GM19239 (cell line): ENCODE data around the gene TENM3.
"Not testable (repeated sequence)": the region's sequence is repeated elsewhere in the genome, so short reads cannot be mapped to it uniquely, and the experiment has no call there.

Experiments
- DNase-seq: peaks from one replicate; pipeline ENCODE4 v3.0.0; 2011; ENCODE audit warnings: low spot score; ENCODE audit not compliant: insufficient read length
- FAIRE-seq: peaks from 2 replicates; lab custom pipeline; 2011; peaks lifted over from hg19 to GRCh38; lab: Jason Lieb, UNC

The TENM3 gene

GRCh38 chr4:182380771-182381181 is 137.6 kb downstream of the TENM3 start:
- no peak for FAIRE-seq

GRCh38 chr4:182382941-182383340 is 139.7 kb downstream of the TENM3 start:
- DNase-seq: no peak
- no peak for FAIRE-seq

More at GRCh38 chr4:182380771-182381181, 137.6 kb downstream of the TENM3 start:
- DNase-seq: no peak

- FAIRE-seq: no peak
- DNase-seq: no peak
Observed at GRCh38 chr4:182384631-182385091, 141.5 kb downstream of the TENM3 start.

GRCh38 chr4:182385897-182386296 is 142.7 kb downstream of the TENM3 start:
- DNase-seq (peak; percentile 6), FAIRE-seq (no peak)

- FAIRE-seq, DNase-seq: not testable (repeated sequence)
Observed at GRCh38 chr4:182386576-182386975, 143.4 kb downstream of the TENM3 start.

- DNase-seq (no peak), FAIRE-seq (no peak)
Observed at GRCh38 chr4:182391111-182391684, 148.0 kb downstream of the TENM3 start.

GRCh38 chr4:182394181-182394580 is 151.0 kb downstream of the TENM3 start:
- DNase-seq (no peak), FAIRE-seq (no peak)

GRCh38 chr4:182400081-182400480 is 156.9 kb downstream of the TENM3 start:
- no peak for FAIRE-seq
- DNase-seq: no peak

GRCh38 chr4:182400790-182401189 is 157.6 kb downstream of the TENM3 start:
- DNase-seq: no peak
- no peak for FAIRE-seq

- DNase-seq (no peak), FAIRE-seq (no peak)
Observed at GRCh38 chr4:182404376-182404775, 161.2 kb downstream of the TENM3 start.

GRCh38 chr4:182405087-182405486 is 161.9 kb downstream of the TENM3 start:
- DNase-seq (no peak), FAIRE-seq (no peak)

- no peak for DNase-seq
- no peak for FAIRE-seq
Observed at GRCh38 chr4:182409271-182409670, 166.1 kb downstream of the TENM3 start.

GRCh38 chr4:182411391-182411790 is 168.2 kb downstream of the TENM3 start:
- DNase-seq (no peak), FAIRE-seq (no peak)

- no peak for DNase-seq
- FAIRE-seq: no peak
Observed at GRCh38 chr4:182413550-182413949, 170.3 kb downstream of the TENM3 start.

- DNase-seq (no peak), FAIRE-seq (no peak)
Observed at GRCh38 chr4:182415116-182415515, 171.9 kb downstream of the TENM3 start.

- no peak for FAIRE-seq
- no peak for DNase-seq
Observed at GRCh38 chr4:182416067-182416466, 172.9 kb downstream of the TENM3 start.

- FAIRE-seq (no peak), DNase-seq (no peak)
Observed at GRCh38 chr4:182418054-182418734, 175.0 kb downstream of the TENM3 start.

GRCh38 chr4:182420189-182420588 is 177.0 kb downstream of the TENM3 start:
- FAIRE-seq (no peak), DNase-seq (no peak)

GRCh38 chr4:182421753-182422152 is 178.6 kb downstream of the TENM3 start:
- FAIRE-seq (no peak), DNase-seq (no peak)

- DNase-seq: no peak
Observed at GRCh38 chr4:182425302-182425701, 182.1 kb downstream of the TENM3 start.

GRCh38 chr4:182426901-182427300 is 183.7 kb downstream of the TENM3 start:
- DNase-seq (no peak), FAIRE-seq (no peak)

More at GRCh38 chr4:182425302-182425701, 182.1 kb downstream of the TENM3 start:
- no peak for FAIRE-seq

- no peak for DNase-seq
Observed at GRCh38 chr4:182427554-182427953, 184.4 kb downstream of the TENM3 start.

More at GRCh38 chr4:182427554-182427953, 184.4 kb downstream of the TENM3 start:
- FAIRE-seq: no peak
